Bone marrow (tissue), 2 donors: ENCODE results near the gene RGS13.
A peak's percentile ranks its signal among the peaks of the same experiment; 100 is the strongest.

Experiments used
- DNase-seq, 2 donors: peaks; one replicate each; lab custom pipeline; 2025; lab: John Stamatoyannopoulos, UW

RGS13 gene, protein sequence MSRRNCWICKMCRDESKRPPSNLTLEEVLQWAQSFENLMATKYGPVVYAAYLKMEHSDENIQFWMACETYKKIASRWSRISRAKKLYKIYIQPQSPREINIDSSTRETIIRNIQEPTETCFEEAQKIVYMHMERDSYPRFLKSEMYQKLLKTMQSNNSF

DNA sequence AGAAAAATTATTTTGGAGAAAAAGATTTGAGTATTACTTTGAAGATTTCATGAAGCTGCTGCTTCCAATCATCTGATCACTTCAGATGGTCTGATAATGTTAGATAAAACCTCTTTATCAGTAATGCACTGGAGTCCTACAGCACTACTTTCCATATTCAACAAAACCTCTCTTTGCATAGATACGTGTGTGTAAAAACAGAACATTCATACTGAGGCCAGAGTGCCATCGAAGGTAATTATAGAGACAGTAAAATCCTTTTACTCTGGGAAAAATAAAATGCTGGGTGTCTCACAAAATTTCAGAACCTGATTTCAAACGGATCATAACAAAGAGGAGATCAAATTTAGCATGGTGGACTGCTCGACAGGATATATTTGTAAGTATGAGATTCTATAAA is at the start of gene RGS13:
TSS of gene RGS13 (plus strand) at position 209 of the 400 bp plus-strand sequence. CDS start 8,188 bp downstream, outside the sequence.
- no peak for DNase-seq

DNA sequence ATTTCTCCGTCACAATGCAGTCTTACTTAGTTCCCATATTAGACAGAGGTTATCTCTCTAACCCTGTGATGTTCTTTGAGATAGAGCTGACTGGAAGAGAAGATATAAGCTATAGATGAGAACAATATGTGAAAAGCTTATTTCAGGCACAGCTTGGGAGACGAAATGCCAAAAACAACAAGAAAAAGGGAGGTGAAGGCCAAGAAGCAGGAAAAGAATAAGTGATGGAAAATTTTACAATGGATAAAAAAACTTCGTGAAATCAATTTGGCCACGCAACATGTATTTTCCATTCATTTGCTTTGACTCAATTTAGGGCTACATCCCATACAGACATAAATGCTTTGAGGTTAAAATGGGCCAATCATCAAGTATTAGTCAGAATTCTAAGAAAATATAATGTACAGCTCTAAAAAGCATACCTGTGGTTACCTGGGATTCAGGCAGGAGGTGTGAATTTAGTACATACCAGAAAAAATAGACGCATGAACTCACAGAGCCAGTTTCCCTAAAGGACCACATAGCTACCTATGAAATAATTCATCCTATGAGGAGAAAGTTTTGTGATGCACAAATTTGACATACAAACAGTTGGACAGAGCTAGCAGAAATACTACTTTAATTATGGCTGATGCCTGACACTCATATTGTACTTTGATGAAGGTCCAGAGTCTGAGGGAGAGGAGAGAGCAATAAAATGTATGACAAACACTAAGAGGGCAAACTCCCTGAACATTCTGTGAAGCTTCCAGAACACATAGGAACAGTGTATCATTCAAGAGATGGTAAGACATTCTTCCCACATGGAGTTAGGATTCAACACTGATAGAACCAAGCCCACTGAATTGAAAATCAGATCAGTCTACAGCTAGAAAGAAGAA is 48.3 kb upstream of the RGS13 start:
- DNase-seq: no peak

DNA sequence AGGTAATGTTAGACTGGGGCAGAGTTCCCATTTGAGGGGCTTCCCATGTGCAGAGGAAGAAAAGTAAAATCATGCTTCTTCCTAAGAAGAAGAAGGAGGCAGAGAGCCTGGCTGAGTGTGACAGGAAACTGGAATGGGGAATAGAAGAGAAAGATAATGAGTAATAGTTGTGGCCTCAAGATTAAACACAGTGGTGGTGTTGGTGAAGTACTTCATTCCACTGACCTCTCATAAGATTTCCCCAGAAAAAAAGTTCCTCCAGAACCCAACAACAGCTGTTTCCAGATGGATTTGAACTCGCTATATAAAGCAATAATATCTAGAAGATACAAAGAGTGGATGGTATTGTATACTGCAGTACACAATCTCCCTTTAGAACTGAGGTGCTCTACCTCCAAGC is 47.4 kb upstream of the RGS13 start:
- no peak for DNase-seq

DNA sequence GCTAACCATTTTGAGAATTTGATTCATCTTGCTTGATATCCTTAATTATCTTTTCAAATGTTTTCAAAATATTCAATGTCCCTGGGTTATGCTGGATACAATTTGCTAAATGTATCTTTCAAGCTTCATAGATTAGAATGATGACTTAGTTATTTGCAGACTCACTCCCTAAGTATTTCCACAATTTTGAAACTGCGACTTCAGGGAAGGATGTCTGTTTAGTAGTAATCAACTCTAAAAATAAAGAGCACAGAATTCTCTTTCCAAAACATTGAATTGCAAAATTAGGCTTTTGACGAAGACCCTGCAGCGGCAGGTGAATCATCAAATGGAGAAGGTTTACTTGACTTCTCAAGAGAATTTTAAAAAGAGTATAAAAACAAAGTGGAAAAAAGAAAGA is 46.1 kb upstream of the RGS13 start:
- DNase-seq: no peak

DNA sequence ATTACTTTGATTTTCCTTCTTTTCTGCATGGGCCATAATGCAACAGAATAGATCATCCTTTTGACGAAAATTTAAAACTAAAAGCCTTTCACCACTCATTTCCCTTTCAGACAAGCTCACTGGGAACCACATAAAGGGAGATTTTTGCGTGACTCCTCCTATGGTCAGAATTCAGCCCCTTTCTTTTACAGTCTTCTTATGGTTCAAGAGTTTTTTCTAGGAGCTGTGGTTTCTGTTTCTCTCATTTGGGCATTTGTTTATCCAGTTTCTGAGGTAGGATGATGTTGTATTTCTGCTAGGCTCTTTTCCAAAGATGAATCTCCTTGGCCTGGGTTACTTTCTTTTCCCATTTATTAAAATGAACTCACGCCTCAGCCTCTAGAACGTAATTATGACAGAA is 43.4 kb upstream of the RGS13 start:
- no peak for DNase-seq

DNA sequence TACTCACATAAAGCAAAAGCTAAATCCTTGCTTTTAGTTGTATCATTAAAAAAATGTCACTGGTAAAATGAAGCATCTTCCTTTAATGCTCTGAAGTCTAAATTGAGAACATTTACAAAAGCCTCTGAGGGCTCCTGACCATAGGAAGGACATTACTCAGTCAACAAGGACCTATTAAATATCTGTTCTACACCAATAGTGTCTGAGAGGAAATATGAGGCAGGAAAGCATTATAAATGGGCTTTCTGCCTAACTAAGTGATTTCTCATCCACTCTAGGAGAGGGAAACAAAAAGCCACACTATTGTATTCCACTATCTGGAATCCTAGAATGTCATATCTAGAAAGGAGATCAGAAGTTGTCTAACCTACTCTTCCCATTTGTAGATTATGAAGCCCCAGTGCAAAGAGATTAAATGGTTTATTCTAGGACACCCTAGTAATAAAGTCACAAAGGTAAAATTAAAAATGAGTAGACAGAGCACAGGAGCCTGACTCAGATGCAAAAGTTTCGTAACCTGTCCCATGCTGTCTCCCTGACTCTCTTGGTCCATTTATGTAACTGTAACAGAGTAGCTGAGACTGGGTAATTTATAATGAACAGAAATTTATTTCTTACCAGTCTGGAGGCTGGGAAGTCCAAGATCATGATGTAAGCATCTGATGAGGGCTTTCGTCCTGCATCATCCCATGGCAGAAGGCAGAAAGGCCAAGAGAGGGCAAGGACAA is 42.8 kb upstream of the RGS13 start:
- DNase-seq: no peak

DNA sequence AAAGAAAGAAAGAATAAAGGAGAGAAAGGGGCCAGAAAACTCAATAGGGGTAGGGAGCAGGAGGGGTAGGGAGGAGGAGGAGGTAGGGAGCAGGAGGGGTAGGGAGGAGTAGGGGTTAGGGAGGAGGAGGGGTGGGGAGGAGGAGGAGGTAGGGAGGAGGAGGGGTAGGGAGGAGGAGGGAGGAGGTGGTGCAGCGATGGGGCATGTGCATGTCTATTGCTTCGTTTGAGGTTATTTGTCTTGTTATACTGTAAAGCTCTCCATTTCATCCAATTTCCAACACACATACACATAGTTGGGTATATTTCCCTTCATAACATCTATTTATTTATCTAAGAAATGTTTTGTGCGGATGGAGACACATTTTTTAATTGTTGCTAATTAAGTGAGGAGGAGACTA is 40.6 kb upstream of the RGS13 start:
- DNase-seq: no peak

DNA sequence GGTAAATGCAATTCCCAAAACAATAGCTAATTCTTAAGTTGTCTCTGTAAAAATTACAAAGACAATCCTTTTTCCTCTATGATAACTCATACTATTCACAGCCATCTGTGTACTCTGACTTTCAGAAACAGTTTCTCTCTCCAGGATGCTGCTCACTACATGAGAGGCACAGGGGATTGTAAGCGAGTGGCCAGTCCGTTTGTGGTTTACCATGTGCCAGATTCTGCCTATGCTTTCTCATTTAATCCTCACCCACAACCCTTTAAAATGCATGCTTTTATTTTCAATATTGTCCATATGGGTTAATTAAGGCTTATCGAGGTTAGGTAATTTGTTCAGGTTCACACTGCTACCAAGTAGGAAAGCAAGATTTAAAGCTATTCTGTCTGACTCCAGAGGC is 37.4 kb upstream of the RGS13 start:
- no peak for DNase-seq

DNA sequence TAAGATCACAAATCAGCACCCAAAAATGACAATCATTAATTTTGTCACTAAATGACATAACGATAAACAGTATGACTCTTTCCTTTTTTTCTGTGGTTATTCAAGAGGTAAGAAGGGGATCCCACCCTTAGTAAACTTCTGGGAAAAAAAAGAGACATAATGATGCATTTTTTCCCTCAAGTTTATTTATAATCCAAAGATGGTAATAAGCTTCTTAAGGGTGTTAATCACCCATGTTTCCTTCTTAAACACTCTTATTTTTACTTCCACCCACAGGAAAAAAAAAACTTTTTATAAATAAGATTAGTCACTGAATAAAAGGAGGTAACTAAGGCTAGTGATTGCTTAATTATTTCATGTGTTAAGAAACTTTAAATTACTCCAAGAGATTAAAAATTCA is 35.7 kb upstream of the RGS13 start:
- no peak for DNase-seq

DNA sequence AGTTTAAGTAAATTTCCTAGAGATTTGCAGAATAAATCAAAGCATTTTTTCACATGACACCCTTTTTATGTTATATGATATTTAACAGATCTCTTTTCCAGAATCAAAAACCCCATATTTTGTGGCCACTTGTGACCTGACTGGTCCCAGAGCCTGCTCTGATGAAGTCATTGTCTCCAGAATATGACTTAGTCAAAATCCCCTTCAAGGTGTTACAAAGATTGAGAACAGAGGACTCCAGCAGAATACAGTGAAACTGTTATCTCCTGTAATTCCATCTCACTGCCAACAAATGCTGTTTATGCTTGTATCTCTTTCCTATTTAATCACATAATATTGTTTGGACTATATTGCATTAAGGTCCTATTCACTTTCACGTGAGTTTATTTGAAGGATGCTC is 34.8 kb upstream of the RGS13 start:
- no peak for DNase-seq

DNA sequence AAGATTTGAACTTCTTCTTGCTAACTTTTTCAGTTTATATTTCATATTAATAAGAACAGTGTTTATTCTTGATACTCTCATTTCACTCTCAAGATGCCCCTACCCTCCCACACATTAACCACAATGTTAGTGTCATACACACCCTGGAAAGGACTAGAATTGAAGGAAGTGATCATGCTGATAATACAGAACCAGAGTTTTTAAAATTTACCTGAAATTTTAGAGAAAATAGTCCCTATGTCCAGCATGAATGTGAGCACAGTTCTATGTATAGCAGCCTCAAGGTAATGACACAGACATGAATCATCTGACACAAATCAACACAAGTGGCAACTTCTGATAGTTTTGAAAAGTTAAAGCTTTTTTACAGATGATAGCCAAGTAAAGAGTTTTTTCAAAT is 34.4 kb upstream of the RGS13 start:
- DNase-seq: no peak

DNA sequence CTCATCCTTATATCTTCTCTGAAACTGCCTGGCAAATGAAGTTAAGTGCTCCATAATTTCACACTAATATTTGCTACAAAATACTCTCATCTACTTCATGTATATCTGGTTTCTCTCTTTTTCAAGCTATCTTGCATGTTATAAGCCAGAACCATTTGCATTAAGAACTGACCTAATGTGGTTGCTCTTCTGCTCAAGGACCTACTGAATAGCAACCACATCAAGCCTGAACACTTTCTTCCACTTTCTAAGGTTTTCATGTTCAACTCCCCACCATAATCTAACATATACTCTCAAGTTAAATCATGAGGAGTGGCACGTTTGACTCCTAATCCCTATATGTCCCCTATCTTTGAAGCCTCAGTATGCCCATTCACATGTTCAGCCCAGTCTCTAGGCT is 33.2 kb upstream of the RGS13 start:
- no peak for DNase-seq

DNA sequence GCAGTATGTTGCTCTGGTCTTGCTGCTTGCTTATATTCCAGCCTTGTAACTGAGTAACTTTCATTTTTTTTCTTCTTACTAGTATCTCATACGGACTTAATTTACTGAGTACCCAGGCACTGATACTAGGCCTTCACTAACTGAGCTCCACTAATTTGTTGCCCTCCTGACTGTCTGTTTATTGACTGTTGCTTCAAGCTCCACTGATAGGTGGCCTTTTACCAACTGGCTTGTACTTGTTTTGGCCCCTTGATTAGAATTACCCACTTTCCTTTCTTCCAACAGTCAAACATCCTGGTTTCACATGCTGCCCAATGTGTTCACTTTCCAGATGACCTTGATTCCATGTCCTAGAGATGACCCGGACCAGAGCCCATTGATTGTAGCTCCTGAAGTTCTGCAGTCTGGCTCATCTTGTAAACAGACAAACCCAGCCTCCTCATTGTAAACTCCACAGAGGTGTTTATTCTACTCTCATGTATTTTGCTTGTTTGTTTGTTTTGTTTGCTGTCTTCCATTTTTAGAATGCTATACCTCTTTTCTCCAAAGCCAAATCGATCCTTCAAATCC is 32.6 kb upstream of the RGS13 start:
- no peak for DNase-seq

DNA sequence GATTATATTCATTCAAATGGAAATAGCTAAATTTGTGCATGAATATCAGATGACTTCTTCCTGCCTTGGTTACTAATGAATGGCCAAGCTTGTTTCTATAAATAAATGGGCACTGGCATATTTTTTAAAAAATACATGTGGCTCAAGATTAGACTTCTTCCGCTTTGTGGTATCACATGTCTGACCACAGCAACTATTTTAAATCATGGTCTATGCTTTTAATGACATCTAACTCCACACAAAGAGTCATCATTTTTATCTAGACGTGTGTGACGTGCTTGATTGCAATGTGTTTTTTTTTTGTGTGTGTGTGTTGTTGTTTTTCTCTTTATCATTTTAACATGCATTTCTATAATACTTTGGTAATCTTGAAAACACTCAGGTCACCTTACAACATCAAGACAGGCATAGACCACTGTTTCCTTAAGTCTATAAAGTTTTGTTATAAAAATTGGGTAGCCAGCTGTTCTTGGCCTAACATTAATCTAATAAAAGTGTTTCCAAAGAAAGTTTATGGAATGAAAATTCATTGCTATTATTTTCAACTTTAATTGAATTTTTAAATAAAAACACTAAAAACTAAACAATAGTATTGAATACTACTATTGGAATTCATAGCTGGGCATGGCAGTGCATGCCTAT is 30.8 kb upstream of the RGS13 start:
- DNase-seq: peak in 1 of 2 donors; percentile 52

DNA sequence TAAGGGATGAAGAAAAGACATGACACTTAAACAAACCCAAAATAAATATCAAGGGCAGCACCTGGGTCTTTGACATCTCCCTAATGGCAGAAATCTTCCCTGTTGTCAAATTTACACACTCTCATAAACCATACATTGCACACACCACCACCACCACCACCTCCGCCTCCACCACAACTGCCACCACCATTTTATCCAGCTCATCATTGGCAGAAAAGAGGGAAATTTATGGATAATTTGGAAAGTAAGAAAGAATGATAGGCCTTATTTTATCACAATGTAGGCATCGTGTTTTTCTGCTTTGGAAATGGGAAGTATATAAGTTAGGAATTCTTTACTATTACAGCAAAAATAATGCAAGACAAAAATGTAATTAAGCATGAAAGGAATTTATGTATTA is 27.3 kb upstream of the RGS13 start:
- DNase-seq: no peak

DNA sequence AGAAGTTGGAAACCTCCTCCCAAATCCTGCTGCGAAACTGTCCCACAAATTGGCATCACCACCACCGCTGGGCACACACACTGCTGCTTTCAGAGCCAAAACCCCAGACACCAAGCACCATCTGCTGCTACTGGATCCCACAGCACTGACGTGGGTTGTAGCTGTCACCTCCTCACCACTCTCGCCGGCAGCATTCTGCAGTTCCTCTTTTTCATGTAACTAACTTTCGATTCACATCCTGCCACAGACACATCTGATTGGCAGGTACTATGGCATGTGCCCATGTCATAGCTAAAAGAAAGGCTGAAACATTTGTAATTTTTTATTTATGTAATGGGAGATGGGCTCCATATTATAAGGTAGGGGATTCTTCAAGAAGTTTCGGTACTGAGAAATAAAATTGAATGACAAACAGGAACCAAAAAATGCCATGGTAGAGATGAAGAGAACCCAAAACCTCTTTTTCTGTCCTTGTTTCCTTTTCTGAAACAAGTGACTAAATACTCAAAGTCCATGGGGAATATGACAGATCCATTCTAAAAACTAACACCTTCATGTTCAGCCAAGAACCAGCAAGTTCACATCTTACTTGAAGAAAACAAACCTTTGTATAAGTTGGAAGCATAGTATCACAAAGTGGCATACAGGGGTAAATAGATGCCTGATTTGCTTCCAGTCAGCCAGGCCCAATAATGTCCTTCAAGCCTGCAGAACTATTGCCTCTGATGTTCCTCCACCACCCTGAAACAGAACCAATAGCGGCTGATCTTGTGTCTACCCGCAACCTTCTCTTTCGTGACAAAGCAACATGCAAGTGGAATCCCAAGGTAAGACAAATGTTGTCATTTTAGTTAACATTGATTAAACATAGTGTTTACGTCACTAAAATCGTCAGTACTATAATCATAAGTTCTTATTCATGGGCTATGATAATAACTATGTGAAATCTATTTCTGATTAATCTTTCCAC is 26.6 kb upstream of the RGS13 start:
- peak; percentile 19 to 95 for DNase-seq

DNA sequence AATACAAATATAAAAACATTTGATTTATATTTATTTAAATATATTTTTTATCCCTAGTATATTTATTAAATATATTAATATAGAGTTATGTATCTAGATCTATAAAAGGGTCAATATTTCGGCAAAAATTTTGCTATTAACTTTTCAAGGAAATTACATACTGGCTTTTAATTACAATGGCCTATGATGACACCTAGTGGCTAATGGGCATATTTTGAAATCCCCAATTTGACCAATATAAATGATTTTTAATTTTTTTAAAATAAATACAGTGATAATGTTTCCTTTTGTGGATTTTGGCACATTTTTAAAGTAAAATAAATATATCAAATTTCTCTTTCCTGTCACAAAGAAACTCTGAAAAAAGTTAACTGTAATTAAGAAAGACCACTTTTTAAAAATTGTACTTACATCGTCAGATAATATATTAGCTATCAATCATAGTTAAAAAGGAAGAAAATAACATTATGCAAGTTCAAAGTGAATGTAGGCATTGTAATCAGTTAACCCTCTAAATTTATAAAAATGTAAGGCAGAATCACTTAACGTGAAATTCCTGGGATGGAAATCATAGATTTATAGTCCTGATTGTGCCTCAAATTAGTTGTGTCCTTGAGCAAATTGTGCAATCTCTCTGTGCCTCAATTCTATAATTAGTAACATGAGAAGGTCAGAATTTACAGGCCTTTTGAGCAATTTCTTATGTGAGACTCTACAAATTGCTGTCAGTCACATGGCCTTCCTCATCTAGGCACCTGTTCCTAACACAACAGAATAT is 25.6 kb upstream of the RGS13 start:
- no peak for DNase-seq

DNA sequence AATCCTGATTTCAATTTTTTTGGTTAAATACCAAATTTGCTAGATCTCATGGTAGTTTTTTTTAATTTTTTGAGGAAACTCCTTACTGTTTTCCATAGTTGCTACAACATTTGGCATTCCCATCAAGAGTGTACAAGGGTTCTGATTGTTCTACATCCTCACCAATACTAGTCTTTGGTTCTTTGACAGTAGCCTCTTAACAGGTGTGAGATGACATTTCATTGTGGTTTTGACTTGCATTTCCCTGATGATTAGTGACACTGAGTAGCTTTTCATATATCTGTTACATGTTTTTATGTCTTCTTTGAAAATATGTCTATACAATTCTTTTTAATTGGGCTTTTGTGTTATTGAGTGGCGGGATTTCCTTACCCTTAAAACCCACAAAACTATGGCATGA is 20.9 kb upstream of the RGS13 start:
- DNase-seq: no peak

DNA sequence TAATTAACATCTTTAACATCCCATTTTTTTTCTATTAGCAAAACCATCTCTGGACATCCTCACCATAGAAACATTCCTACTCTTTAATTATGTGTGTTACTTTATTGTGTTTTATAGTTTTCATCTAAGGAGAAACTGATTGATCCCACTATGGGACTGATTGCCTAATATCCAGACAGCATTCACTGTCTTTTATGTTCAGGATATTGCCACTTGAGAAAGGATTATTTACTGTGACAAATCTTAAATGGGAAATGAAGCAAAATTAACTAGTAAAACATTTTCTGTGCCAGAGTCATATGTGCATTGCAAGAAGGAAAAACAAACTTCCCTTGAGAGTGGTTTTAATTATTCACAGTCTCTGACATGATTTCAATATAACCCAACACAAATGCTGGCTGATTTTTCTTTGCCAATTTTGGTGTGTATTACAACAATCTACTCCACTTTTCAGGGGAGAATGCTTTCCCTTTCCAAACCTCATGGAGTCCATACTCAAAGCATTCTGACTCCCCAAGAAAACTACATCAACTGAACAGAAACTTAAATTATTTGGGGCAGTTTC is 15.8 kb upstream of the RGS13 start:
- DNase-seq: no peak
